ENCODE measurements around the gene C17orf50. TPM values are rescaled to one million over a fixed set of nuclear protein-coding genes. Genes with fewer than 3 reads are reported as not detected.
A peak's percentile ranks its signal among the peaks of the same experiment; 100 is the strongest.

The C17orf50 gene
- polyA plus RNA-seq, 2 of the 4 experiments (the other 2 are of a cell fraction): 0.19 to 0.22 TPM

DNA sequence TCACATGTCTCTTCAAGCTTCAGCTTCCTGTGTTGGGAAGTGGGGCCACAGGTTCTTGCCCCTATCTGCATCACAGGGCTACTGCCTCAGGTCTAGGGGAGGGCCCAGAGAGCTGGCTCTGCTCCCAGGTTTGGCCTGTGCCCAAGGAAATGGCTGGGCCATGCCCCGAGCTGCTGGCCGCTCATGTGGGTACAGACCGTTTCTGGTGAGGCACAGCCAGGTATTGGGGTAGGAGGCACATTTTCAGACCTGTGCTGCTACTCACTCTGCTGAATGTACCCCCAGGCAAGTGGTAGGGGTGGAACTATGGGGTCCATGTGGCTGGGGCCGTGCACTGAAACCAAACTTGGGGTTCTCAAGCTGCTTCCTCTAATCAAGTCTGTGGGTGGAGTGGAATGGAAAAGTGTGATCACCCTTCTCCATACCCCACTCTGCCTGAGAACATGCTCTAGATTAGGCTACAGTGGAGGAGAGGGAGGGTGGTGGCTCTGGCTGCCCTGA, 12.3 kb upstream of the C17orf50 start:
- H3K27ac ChIP-seq: no peak overlapping the region
- POLR2A ChIA-PET: interaction anchor here (1.5 to 1.7 kb wide), 2 partner anchors 60 to 135 kb away, joined by 3 to 6 read pairs; partner anchors contain the start of gene TAF15
- FAIRE-seq: no peak
- peaks cover 12% of the 10 kb centered on the region; the same call in 2 of the 3 replicates for H3K4me1 ChIP-seq
- DNase-seq (ENCODE audit: low read depth in 1 of 2, low spot score in 1 of 2): no peak
- WGBS (ENCODE audit: missing lambda C conversion rate): 38% methylated on average over 4 of the region's 4 CpGs
- no peak overlapping the region for H3K4me3 ChIP-seq
- no peaks in the 10 kb centered on the region for H3K9me3 ChIP-seq
- CTCF ChIA-PET: interaction anchor here (0.8 to 43.9 kb wide), 45 partner anchors 20 to 1330 kb away, joined by 3 to 2039 read pairs (median 9); partner anchors contain the start of genes C17orf50, MMP28, RASL10B and SLFN12L
- H3K4me2 ChIP-seq: no peak overlapping the region
- no peak for TF ChIP-seq HOXA7 (CRISPR knock-in tag; IDR thresholded peaks at IDR 0.05)
- TF ChIP-seq, protein P1, sequence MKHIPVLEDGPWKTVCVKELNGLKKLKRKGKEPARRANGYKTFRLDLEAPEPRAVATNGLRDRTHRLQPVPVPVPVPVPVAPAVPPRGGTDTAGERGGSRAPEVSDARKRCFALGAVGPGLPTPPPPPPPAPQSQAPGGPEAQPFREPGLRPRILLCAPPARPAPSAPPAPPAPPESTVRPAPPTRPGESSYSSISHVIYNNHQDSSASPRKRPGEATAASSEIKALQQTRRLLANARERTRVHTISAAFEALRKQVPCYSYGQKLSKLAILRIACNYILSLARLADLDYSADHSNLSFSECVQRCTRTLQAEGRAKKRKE (CRISPR knock-in tag; IDR thresholded peaks at IDR 0.05; ENCODE audit: low read depth): no peak
- no peak for TF ChIP-seq NR3C1 (IDR thresholded peaks at IDR 0.05)
- TF ChIP-seq, protein P2, sequence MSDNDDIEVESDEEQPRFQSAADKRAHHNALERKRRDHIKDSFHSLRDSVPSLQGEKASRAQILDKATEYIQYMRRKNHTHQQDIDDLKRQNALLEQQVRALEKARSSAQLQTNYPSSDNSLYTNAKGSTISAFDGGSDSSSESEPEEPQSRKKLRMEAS (IDR thresholded peaks at IDR 0.05): no peak
- TF ChIP-seq TFCP2L1 (CRISPR knock-in tag; IDR thresholded peaks at IDR 0.05): no peak
- TF ChIP-seq, protein P3, sequence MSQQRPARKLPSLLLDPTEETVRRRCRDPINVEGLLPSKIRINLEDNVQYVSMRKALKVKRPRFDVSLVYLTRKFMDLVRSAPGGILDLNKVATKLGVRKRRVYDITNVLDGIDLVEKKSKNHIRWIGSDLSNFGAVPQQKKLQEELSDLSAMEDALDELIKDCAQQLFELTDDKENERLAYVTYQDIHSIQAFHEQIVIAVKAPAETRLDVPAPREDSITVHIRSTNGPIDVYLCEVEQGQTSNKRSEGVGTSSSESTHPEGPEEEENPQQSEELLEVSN (IDR thresholded peaks at IDR 0.05; ENCODE audit: borderline replicate concordance, low read depth): no peak
- TF ChIP-seq POLR2A (IDR thresholded peaks at IDR 0.05; ENCODE audit: low read length): no peak
- no peak for TF ChIP-seq ESRRA (IDR thresholded peaks at IDR 0.05; ENCODE audit: borderline replicate concordance, low read length)
- no peak for TF ChIP-seq PHF8 (IDR thresholded peaks at IDR 0.05; ENCODE audit: borderline replicate concordance, low read depth)
- peak in 1 of 2 experiments; percentile 30; a peak in 3 of 6 replicates for ATAC-seq

DNA sequence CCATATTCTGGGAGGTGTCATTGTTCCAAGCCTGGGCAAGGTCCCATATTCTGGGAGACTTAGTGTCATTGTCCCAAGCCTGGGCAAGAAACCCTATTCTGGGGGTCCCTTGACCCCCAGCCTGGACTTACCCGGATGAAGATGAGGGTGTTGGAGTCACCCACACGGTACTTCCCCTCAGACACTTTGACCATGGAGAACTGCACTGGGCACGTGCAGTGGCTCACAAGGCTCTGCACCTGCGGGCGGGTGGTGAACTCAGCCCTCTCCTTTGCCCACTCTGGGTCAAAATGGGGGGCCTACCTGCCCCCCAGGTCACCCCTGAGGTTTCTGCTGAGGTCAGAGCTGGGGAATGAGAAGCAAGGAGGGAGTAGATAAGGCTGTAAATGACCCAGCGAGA, 11.7 kb upstream of the C17orf50 start:
- H3K27ac ChIP-seq: no peak overlapping the region
- 83% methylated on average over 6 of the region's 6 CpGs for WGBS (ENCODE audit: missing lambda C conversion rate)
- DNase-seq (ENCODE audit: low read depth in 1 of 2, low spot score in 1 of 2) (no peak), FAIRE-seq (no peak), ATAC-seq (no peak)
- H3K4me3 ChIP-seq: no peak overlapping the region
- no peaks in the 10 kb centered on the region for H3K9me3 ChIP-seq
- peaks cover 12% of the 10 kb centered on the region; the same call in 2 of the 3 replicates for H3K4me1 ChIP-seq
- ChIA-PET CTCF (interaction anchor here (1.2 to 43.9 kb wide), 20 partner anchors 20 to 629 kb away, joined by 3 to 2039 read pairs (median 14); partner anchors contain the start of genes C17orf50, MMP28, RASL10B and TAF15), POLR2A (interaction anchor here (1.7 kb wide), 1 partner anchor 136 kb away, joined by 3 read pairs; no protein-coding TSS in a partner anchor)
- no peak for TF ChIP-seq JUN (IDR thresholded peaks at IDR 0.05)
- no peak for TF ChIP-seq TP53 (CRISPR knock-in tag; IDR thresholded peaks at IDR 0.05)
- TF ChIP-seq RARB (CRISPR knock-in tag; IDR thresholded peaks at IDR 0.05): no peak
- no peak for TF ChIP-seq CHD4 (IDR thresholded peaks at IDR 0.05; ENCODE audit: borderline replicate concordance)
- no peak for TF ChIP-seq FOXS1 (CRISPR knock-in tag; IDR thresholded peaks at IDR 0.05)
- no peak for TF ChIP-seq CBX8 (IDR thresholded peaks at IDR 0.05)
- TF ChIP-seq RFX5 (IDR thresholded peaks at IDR 0.05): no peak
- no peak overlapping the region for H3K4me2 ChIP-seq

DNA sequence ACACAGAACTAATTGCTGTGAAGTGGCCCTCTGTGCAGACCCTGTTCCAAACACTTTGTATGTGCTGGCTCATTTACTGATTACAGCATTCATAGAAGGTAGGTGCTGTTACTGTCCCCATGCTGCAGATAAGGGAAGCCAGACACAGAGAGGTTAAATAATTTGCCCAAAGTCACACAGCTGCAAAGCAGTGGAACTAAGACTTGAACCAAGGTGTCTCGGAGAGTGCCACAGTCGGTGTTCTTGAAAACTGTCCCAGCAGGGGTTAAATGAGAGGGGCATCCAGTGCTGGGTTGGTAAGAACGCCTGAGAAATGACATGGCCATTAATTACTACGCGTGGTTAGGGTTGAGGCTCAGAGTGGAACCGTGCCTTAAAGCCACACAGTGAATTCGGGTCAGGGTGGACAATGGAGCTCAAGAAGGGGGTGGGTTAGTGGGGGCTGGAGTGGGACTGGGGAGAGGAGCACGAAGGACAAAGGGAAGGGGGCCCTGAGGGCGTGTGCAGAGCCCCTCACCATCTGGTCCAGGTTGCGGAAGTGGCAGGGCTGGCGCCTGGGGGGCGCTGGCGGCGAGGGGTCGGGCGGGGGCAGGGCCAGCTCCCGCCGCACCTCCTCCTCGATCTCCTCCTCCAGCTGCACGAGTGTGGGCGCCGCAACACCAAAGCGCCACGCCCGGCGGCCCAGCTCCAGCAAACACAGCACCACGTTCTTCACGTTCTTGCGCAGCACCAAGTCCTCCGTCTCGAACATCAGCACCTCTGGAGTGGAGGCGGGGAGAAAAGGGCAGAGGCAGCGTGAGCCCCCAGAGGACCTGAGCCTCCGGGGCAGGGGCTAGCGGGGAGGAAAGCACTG, 10.9 kb upstream of the C17orf50 start:
- CTCF ChIA-PET: interaction anchor here (0.6 to 43.9 kb wide), 14 partner anchors 21 to 629 kb away, joined by 3 to 2039 read pairs (median 18); partner anchors contain the start of genes C17orf50, MMP28, RASL10B and TAF15
- peaks cover 12% of the 10 kb centered on the region; the same call in 2 of the 3 replicates for H3K4me1 ChIP-seq
- H3K4me3 ChIP-seq: peak overlapping the region; percentile 16; the same call in 1 of the 3 replicates
- DNase-seq (ENCODE audit: low read depth in 1 of 2, low spot score in 1 of 2) (no peak), FAIRE-seq (no peak), ATAC-seq (peak in 1 of 2 experiments; percentile 5; a peak in 2 of 6 replicates)
- POLR2A ChIA-PET: interaction anchor here (0.6 to 1.7 kb wide), 4 partner anchors 11 to 137 kb away, joined by 3 to 5 read pairs (median 4); partner anchors contain the start of genes C17orf50 and TAF15
- TF ChIP-seq, protein P4, sequence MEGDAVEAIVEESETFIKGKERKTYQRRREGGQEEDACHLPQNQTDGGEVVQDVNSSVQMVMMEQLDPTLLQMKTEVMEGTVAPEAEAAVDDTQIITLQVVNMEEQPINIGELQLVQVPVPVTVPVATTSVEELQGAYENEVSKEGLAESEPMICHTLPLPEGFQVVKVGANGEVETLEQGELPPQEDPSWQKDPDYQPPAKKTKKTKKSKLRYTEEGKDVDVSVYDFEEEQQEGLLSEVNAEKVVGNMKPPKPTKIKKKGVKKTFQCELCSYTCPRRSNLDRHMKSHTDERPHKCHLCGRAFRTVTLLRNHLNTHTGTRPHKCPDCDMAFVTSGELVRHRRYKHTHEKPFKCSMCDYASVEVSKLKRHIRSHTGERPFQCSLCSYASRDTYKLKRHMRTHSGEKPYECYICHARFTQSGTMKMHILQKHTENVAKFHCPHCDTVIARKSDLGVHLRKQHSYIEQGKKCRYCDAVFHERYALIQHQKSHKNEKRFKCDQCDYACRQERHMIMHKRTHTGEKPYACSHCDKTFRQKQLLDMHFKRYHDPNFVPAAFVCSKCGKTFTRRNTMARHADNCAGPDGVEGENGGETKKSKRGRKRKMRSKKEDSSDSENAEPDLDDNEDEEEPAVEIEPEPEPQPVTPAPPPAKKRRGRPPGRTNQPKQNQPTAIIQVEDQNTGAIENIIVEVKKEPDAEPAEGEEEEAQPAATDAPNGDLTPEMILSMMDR (IDR thresholded peaks at IDR 0.05): no peak
- peak; percentile 43 for TF ChIP-seq ZFP36 (IDR thresholded peaks at IDR 0.05; ENCODE audit: borderline replicate concordance, partially characterized antibody)
- WGBS (ENCODE audit: missing lambda C conversion rate): 19% methylated on average over 24 of the region's 35 CpGs
- H3K9me3 ChIP-seq: no peaks in the 10 kb centered on the region
- H3K27ac ChIP-seq: peak overlapping the region in 1 of 2 experiments; percentile 29; a peak in 2 of 6 replicates
- peak overlapping the region; percentile 69 for H3K4me2 ChIP-seq

All from A549 (cell line).